IPS-18a (cell line): ENCODE results near the gene HDAC4.

Experiments
- H3K27ac ChIP-seq: one replicate; pipeline ENCODE4 v1.5.1; 2013; ENCODE audit warnings: low read length
- H3K27me3 ChIP-seq: one replicate; pipeline ENCODE4 v1.6.1; 2013; ENCODE audit warnings: mild to moderate bottlenecking, low read length; ENCODE audit not compliant: control insufficient read depth, insufficient read depth
- H3K36me3 ChIP-seq: one replicate; pipeline ENCODE4 v1.6.1; 2013; ENCODE audit warnings: low read depth, low read length; ENCODE audit not compliant: control insufficient read depth
- H3K4me1 ChIP-seq: one replicate; pipeline ENCODE4 v1.6.1; 2013; ENCODE audit warnings: low read depth, low read length; ENCODE audit not compliant: control insufficient read depth
- H3K4me3 ChIP-seq: one replicate; pipeline ENCODE4 v1.5.1; 2013; ENCODE audit warnings: low read length
- H3K9ac ChIP-seq: one replicate; pipeline ENCODE4 v1.6.1; 2013; ENCODE audit warnings: mild to moderate bottlenecking, low read length, moderate library complexity
- H3K9me3 ChIP-seq: one replicate; pipeline ENCODE4 v1.6.1; 2013; ENCODE audit warnings: low read depth, low read length; ENCODE audit not compliant: control insufficient read depth

HDAC4 gene

DNA sequence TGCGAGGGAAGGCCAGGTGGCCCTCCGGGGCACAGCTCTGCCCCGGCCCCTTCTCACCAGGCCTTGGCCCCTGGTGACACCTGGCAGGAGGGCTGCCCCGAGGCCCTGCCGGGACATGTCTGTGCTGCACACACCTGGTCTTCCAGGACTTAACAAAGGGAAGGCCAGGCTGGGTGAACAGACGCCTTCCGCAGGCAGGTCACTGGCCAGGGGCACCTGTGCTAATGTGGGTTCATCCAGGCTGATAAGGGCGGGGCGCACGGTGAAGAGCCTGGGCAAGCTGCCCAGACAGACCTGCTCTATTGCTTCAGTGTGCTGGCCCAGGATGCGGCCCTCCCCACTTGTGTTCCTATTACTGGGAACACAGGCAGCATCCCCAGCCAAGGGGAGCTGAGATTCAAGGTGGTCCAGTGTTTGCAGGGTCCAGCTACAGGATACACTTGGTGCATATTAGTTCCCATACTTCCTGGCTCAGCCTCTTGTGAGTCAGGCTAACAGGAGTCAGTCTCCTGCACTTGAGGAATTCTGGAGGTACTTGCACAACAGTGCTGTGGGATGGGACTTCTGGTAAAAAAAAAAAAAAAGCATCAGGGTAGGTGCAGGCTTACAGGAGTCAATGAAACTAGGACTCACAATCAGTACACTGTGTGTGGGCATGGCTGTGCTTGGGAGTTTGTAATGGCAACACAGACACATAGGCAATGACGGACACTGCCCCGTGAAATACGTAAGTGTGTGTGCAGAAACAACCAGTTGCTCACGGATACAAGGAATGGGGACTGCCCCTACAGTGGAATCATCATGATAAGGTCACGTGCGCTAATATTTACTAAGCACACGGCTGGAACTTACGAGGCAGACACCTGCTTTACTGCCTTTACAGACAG, 291.5 kb downstream of the HDAC4 start:
- H3K36me3 ChIP-seq, result peaks cover 24% of the 10 kb centered on the region
- no peaks in the 10 kb centered on the region for H3K4me1 ChIP-seq
- H3K4me3 ChIP-seq, result no peak overlapping the region
- no peak overlapping the region for H3K27ac ChIP-seq
- no peaks in the 10 kb centered on the region for H3K27me3 ChIP-seq
- H3K9me3 ChIP-seq, result no peaks in the 10 kb centered on the region
- H3K9ac ChIP-seq, result no peak overlapping the region

DNA sequence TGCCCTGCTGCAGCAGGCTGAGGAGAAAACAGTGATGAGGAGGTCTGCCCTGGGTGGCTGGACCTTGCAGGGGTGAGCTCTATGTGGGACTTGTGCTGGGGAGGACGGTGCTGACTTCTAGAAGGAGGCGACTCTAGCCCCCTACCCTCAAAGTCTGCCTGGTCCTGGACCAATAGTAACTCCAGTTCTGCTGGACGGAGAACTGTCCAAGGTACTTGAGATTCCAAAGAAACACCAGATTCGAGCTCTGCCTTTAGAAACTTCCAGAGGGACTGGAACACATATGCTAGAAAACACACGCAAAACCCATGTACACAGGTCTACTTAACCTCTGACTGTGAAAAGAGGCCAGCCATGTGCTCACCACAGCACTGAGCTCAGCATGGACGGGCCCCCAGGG, 292.4 kb downstream of the HDAC4 start:
- Histone ChIP-seq H3K4me1 (no peaks in the 10 kb centered on the region), H3K27ac (no peak overlapping the region), H3K9me3 (no peaks in the 10 kb centered on the region), H3K9ac (no peak overlapping the region), H3K4me3 (no peak overlapping the region), H3K36me3 (peaks cover 24% of the 10 kb centered on the region), H3K27me3 (no peaks in the 10 kb centered on the region)

DNA sequence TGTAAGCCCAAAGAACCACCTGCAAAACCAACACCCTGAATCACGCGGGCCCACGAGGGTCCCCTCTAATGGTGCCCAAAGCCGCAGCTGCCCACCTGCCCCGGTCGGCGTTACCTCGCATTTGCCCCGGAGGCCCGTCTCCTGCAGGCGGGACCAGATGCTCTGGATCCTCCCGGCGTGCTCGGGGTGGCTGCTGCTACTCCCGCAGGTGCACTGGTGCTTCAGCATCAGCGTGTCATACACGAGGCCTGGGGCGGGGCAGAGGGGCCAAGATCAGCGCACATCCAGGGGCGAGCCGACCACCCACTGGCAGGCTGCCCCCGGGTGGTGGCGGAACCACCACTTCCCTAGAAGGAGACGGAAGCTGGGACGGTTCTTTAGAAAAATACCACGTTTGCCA, 292.9 kb downstream of the HDAC4 start:
- no peak overlapping the region for H3K27ac ChIP-seq
- H3K4me1 ChIP-seq, result no peaks in the 10 kb centered on the region
- H3K36me3 ChIP-seq, result peaks cover 24% of the 10 kb centered on the region

DNA sequence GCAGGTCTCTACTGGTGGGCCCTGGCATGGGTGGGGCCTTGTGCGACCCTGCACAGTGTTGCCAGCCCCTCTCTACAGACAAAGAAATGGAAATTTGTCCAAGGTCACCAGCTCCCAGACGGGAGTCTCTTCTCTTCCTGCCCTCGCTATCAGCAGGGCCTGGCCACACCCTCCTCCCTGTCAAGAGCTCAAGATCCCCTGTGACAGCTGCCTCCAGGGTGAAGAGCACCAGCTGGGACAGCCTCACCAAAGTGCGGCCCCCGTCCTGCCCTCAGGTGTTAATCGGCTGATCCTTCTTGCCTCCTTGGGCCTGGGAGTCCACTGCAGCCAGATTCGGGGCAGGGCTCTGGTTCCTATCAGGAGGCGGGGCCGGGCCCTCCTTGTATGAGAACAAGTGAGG, 293.9 kb downstream of the HDAC4 start:
- H3K36me3 ChIP-seq, result peaks cover 28% of the 10 kb centered on the region
- no peak overlapping the region for H3K27ac ChIP-seq
- H3K4me3 ChIP-seq, result no peak overlapping the region
- no peaks in the 10 kb centered on the region for H3K9me3 ChIP-seq
- H3K4me1 ChIP-seq, result no peaks in the 10 kb centered on the region
- H3K27me3 ChIP-seq, result no peaks in the 10 kb centered on the region
- no peak overlapping the region for H3K9ac ChIP-seq

More for the DNA sequence above, 292.9 kb downstream of the HDAC4 start:
- no peaks in the 10 kb centered on the region for H3K9me3 ChIP-seq
- no peaks in the 10 kb centered on the region for H3K27me3 ChIP-seq
- no peak overlapping the region for H3K4me3 ChIP-seq
- no peak overlapping the region for H3K9ac ChIP-seq

DNA sequence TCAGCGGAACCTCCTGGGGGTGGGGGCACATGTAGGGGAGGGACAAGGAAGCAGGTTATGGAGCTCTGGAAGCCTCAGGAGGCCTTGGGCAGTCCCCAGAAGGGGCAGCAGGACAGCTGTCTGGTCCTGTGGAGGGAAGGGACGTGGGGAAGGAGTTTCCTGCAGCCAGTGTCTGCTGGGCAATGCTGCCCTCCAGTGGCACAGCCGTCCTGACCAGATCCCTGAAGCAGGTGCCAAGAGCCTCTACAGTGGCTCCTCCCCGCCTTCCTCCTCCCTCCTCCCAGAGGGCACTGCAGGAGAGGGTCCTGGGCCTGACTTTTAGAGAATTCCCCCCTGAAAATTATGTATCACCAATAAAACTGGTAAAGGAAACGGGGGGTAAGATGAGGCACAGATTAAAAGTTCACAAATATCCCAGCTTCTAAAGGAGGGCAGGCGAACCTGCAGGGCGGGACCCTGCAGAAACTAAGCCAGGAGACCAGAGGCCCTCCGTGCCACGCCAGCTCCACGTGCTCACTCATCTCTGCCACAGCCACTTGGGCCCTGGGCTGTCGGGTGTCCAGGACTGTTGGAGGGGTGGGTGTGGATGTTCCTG, 294.4 kb downstream of the HDAC4 start:
- Histone ChIP-seq H3K9me3 (no peaks in the 10 kb centered on the region), H3K4me1 (no peaks in the 10 kb centered on the region), H3K9ac (no peak overlapping the region), H3K27me3 (no peaks in the 10 kb centered on the region), H3K4me3 (no peak overlapping the region), H3K27ac (no peak overlapping the region), H3K36me3 (peaks cover 25% of the 10 kb centered on the region)

DNA sequence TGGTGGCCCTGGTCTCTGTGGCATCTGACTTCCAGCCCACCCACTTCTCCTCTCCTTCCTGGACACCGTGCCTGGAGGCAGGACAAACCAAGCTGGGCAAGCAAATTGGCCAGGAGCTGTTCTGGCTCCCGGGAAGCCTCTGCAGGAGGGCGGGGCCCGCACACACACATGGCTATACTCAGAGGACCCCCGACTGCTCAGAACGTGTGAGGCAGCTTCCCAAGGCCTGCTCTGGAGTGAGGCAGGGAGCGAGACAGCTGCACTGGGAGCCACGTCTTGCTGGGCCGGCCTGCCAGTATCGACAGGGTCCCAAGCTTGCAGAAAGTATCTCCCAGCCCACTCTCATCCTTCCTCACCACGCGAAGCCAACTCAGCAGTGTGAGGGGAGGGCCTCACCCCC, 295.6 kb downstream of the HDAC4 start:
- Histone ChIP-seq H3K9ac (no peak overlapping the region), H3K4me3 (no peak overlapping the region), H3K4me1 (no peaks in the 10 kb centered on the region), H3K9me3 (no peaks in the 10 kb centered on the region), H3K27ac (no peak overlapping the region), H3K27me3 (no peaks in the 10 kb centered on the region), H3K36me3 (peaks cover 18% of the 10 kb centered on the region)

DNA sequence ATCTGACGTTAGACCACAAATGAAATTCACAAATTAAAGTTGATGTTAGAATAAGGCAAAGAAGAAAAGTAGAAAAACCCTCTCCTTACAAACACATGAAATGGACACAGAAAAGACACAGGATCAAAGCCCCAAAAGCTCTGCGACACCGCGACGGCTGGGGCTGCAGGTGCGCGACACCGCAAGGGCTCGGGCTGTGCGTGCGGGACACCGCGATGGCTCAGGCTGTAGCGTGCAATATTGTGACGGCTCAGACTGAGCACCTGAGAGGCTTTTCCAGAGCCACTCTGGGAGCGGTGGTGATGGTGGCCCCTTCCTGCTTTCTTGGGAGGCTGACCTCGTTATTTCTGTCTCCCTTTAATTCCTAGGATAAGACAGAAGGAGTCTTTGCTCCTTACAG, 296.0 kb downstream of the HDAC4 start:
- H3K9me3 ChIP-seq, result no peaks in the 10 kb centered on the region
- H3K36me3 ChIP-seq, result peaks cover 16% of the 10 kb centered on the region
- no peak overlapping the region for H3K9ac ChIP-seq
- H3K4me1 ChIP-seq, result no peaks in the 10 kb centered on the region
- no peak overlapping the region for H3K27ac ChIP-seq
- no peak overlapping the region for H3K4me3 ChIP-seq
- no peaks in the 10 kb centered on the region for H3K27me3 ChIP-seq

DNA sequence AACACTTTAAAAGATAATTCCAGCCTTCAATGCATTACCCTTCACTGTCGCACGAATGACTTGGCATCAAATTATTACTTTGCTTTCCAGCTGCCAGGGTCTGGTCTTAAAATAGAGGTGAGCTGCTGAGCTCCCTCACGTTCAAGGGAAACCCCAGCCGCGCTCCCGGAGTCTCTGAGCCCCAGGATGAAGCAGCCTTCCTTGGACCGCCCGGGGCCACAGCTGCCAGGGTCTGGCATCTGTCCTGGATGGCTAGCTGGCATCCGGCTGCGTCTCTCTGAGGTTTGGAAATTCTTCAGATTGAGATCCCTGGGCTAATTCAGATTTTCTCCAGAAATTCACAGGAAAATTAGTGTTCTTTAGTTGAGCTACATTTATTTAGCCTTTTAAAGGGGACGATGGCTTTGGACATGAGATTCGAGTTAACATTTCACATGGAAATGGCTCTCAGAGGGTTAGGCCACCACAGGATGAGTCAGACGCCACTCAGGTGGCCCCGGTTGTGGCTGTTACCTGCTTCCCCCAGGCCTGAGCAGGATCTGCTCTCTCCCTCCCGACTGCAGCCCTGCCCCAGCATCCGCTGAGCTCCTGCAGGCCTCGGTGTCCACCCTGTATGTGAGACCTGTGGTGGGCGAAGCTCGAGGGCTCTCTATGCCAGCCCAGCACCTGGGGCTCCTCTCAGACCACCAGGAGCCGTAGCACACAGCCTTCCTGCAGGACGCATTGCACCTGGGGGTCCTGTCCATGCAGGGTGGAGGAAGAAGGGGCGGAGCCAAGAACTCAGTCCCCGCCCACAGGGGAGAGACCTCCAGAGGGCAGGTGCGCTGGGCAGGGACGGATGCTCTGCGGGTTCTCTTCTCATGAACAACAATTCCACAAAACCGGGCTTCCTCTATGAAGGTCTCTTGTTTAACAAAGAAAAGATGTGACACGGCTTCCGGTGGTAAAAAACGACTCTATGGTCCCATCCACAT, 297.4 kb downstream of the HDAC4 start:
- no peaks in the 10 kb centered on the region for H3K27me3 ChIP-seq
- no peak overlapping the region for H3K4me3 ChIP-seq
- H3K9ac ChIP-seq, result no peak overlapping the region
- H3K9me3 ChIP-seq, result no peaks in the 10 kb centered on the region
- no peaks in the 10 kb centered on the region for H3K4me1 ChIP-seq
- no peak overlapping the region for H3K27ac ChIP-seq
- peaks cover 11% of the 10 kb centered on the region for H3K36me3 ChIP-seq

DNA sequence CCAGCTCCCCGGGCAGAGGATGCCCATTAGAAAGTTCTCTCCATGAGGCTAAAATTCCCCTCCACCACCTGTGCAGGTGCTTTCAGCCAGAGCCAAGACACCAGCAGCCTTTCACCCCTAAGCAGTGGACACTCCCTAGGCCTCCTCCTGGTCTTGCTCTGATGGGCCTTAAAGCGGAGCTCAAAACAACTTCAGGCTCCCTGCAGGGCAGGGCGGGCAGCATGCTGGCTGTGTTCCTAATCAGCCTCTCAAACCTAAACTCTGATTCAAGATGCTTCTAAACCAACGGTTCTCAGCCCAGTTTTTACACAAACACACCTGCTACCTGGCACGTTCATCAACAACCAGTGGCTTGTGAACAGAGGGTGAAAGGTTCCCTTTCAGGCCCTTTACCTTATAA, 298.6 kb downstream of the HDAC4 start:
- no peak overlapping the region for H3K9ac ChIP-seq
- H3K27me3 ChIP-seq, result no peaks in the 10 kb centered on the region
- no peaks in the 10 kb centered on the region for H3K4me1 ChIP-seq
- H3K36me3 ChIP-seq, result peaks cover 7% of the 10 kb centered on the region
- no peak overlapping the region for H3K27ac ChIP-seq
- no peaks in the 10 kb centered on the region for H3K9me3 ChIP-seq
- no peak overlapping the region for H3K4me3 ChIP-seq

DNA sequence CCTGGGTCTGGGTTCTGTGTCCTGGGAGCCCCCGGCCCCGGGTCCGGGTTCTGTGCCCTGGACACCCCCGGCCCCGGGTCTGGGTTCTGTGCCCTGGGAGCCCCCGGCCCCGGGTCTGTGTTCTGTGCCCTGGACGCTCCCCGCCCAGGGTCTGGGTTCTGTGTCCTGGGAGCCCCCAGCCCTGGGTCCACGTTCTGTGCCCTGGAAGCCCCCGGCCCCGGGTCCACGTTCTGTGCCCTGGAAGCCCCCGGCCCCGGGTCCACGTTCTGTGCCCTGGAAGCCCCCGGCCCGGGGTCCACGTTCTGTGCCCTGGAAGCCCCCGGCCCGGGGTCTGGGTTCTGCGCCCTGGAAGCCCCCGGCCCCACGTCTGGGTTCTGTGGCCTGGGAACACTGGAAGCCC, 299.0 kb downstream of the HDAC4 start:
- no peak overlapping the region for H3K27ac ChIP-seq
- peaks cover 7% of the 10 kb centered on the region for H3K36me3 ChIP-seq
- no peak overlapping the region for H3K9ac ChIP-seq
- H3K9me3 ChIP-seq, result no peaks in the 10 kb centered on the region
- H3K27me3 ChIP-seq, result no peaks in the 10 kb centered on the region
- H3K4me1 ChIP-seq, result no peaks in the 10 kb centered on the region
- no peak overlapping the region for H3K4me3 ChIP-seq

DNA sequence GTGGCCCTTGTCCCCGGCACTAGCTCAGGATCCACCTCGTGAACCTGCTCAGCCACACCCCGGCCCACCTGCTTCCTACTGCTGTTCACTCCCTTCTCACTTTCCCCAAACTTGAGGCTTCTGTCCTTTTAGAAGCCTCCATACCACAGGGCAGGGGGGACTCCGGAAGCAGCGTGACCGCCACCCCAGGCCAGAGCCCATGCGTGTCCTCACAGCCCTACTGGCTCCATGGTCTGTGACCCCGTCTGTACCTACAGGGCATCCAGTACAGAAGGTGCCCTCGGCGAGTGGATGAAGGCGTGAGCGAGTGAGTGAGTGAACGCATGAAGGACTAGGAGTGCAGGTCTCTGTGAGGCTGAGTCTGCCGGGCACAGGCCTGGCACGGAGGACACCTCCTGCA, 299.7 kb downstream of the HDAC4 start:
- Histone ChIP-seq H3K9me3 (no peaks in the 10 kb centered on the region), H3K9ac (no peak overlapping the region), H3K27me3 (no peaks in the 10 kb centered on the region), H3K4me1 (no peaks in the 10 kb centered on the region), H3K27ac (no peak overlapping the region), H3K36me3 (peaks cover 7% of the 10 kb centered on the region), H3K4me3 (no peak overlapping the region)
